HG03097 (cell line): Measurements from ENCODE around the gene PGAM1.
"Not testable (repeated sequence)": the region's sequence is repeated elsewhere in the genome, so short reads cannot be mapped to it uniquely, and the experiment has no call there.

Experiments used
- ATAC-seq: cut with Tn5 transposase; IDR thresholded peaks from one replicate; pipeline ENCODE4 v1.9.1; 2021; ENCODE audit not compliant: unreplicated experiment, low FRiP score

Gene PGAM1

GRCh38 chr10:97407211-97407951 lies 18.6 kb upstream of the PGAM1 start:
- peak; percentile 71 for ATAC-seq

GRCh38 chr10:97407952-97408248 lies 18.1 kb upstream of the PGAM1 start:
- no peak for ATAC-seq

GRCh38 chr10:97408496-97408992 lies 17.4 kb upstream of the PGAM1 start:
- ATAC-seq: no peak

GRCh38 chr10:97411406-97411805 lies 14.6 kb upstream of the PGAM1 start:
- ATAC-seq: no peak

GRCh38 chr10:97412891-97413304 lies 13.1 kb upstream of the PGAM1 start:
- ATAC-seq: no peak

GRCh38 chr10:97416565-97416964 lies 9.4 kb upstream of the PGAM1 start:
- no peak for ATAC-seq

- ATAC-seq: not testable (repeated sequence)
Observed at GRCh38 chr10:97423757-97424098, 2.3 kb upstream of the PGAM1 start.

- no peak for ATAC-seq
Observed at GRCh38 chr10:97426776-97427570, 982 bp downstream of the PGAM1 start.

GRCh38 chr10:97427571-97428179 lies 1.7 kb downstream of the PGAM1 start:
- no peak for ATAC-seq

GRCh38 chr10:97428572-97428981 lies 2.6 kb downstream of the PGAM1 start:
- ATAC-seq: no peak

GRCh38 chr10:97434055-97434454 lies 8.1 kb downstream of the PGAM1 start:
- no peak for ATAC-seq

GRCh38 chr10:97434557-97434956 lies 8.6 kb downstream of the PGAM1 start:
- no peak for ATAC-seq

GRCh38 chr10:97435211-97435610 lies 9.2 kb downstream of the PGAM1 start:
- no peak for ATAC-seq

GRCh38 chr10:97442277-97442676 lies 16.3 kb downstream of the PGAM1 start:
- no peak for ATAC-seq

- ATAC-seq: no peak
Observed at GRCh38 chr10:97444212-97444611, 18.2 kb downstream of the PGAM1 start.

- peak; percentile 3 for ATAC-seq
Observed at GRCh38 chr10:97445357-97445721, 19.3 kb downstream of the PGAM1 start.

GRCh38 chr10:97445722-97446639 lies 20.0 kb downstream of the PGAM1 start, which contains the start of the genes EXOSC1 and ZDHHC16:
Gene EXOSC1, minus strand, starts transcription at chr10:97446006. Its CDS starts 21 bp downstream, at chr10:97445985.
Gene ZDHHC16, plus strand, starts transcription at chr10:97446175. Its CDS starts 5,501 bp downstream, at chr10:97451676.
- ATAC-seq: peak; percentile 97

- no peak for ATAC-seq
Observed at GRCh38 chr10:97450828-97451227, 24.8 kb downstream of the PGAM1 start.

- ATAC-seq: no peak
Observed at GRCh38 chr10:97451605-97452004, 25.6 kb downstream of the PGAM1 start.

- no peak for ATAC-seq
Observed at GRCh38 chr10:97452352-97452751, 26.4 kb downstream of the PGAM1 start.
